Activated CD8-positive, alpha-beta memory T cell treated with anti-CD3 and anti-CD28 coated beads for 48 hours (primary cell): ENCODE results near the gene RFC1.
"Not testable (repeated sequence)": the region's sequence is repeated elsewhere in the genome, so short reads cannot be mapped to it uniquely, and the experiment has no call there.

Experiments used
- DNase-seq, 3 experiments: peaks; one replicate each; pipeline ENCODE4 v3.0.0-alpha.2; 2020; ENCODE audit warnings: low read depth in 2 of 3, low spot score in 2 of 3

Gene RFC1

GRCh38 chr4:39305912-39306677, 60.1 kb downstream of the RFC1 start:
- DNase-seq: no peak

- no peak for DNase-seq
Observed at GRCh38 chr4:39304651-39305050, 61.5 kb downstream of the RFC1 start.

DNA sequence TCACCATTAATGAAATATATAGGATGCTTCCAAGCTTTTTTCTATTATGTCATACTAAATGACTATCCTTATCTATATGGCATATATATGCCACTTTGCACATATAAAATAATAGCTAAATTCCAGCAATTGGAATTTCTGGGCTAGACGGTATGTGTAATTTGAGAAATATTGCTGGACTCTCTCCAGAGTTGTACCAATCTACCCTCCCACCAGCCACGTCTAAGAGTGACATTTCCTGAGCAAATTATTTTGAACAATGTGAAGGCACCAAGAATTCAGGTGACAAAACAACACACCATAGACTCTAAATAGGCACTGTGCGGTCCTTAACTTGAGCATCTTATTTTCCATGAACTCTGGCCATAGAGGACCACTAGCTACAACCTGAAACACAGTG, 62.3 kb downstream of the RFC1 start:
- DNase-seq: no peak

DNA sequence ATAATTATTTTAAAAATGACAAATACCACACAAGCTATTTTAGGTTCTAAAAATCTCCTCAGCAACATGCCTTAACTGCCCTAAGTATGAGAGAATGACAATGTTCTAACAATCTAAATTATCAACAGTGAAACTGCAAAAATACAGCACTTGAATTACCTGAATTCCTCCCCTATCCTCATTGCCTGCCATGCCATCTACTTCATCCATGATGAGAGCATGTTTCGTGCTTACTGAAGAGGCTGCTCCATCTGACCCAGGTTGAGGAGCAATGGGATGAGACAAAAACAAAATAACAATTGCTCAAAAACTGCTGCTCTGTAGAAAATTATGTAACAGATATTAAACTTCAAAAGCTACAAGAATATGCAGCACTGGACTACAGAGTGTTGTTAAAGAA, 63.3 kb downstream of the RFC1 start:
- DNase-seq: no peak

DNA sequence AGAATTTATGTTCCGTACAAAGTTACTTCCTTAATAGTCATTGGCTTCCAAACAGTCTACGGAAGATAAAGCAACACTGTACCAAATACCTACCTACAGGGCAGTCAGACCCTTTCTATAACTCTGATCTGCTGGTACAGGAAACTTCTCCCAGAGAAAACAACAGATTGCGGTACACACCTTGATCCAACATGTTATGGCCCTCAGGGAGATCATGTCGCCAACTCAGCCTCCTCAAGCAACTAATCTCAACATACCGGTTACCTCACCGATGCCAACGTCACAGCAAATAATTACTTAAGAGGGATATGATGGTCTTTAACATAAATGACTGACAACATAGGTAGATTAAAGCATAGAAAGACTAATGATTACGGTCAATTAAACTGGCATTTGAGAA, 70.4 kb downstream of the RFC1 start:
- DNase-seq: no peak

DNA sequence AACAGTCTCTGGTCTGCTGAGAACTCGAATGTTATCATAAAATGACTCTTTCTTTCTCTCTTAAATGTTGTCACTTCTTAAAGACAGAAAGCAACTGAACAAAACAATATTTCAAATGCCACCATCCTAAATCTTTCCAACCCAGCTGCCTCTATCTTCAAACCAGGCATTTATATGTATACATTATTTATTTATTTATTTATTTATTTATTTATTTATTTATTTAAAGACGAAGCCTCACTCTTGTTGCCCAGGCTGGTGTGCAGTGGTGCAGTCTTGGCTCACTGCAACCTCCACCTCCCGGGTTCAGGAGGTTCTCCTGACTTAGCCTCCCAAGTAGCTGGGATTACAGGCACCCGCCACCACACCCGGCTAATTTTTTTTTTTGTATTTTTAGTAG, 73.7 kb downstream of the RFC1 start:
- not testable (repeated sequence) for DNase-seq

DNA sequence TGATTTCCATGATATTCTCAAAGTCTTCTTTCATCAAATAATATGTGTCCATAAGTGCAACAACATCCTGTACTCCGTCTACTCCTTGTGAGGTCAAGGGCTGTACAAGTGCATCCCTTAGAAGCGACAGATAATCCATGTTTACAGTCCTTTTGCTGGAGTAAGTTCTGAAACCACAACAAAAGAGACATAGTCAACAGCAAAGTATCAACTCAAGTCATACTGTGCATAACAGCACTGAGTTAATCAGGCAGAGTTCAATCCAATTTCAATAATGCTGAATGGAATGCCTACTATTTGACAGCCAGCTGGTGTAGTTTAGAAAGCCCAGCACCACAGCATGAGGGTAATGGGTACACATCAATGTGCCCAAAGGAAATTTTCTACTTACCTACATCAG, 74.5 kb downstream of the RFC1 start:
- DNase-seq: no peak

- DNase-seq: no peak
Observed at GRCh38 chr4:39287223-39287622, 78.9 kb downstream of the RFC1 start.

DNA sequence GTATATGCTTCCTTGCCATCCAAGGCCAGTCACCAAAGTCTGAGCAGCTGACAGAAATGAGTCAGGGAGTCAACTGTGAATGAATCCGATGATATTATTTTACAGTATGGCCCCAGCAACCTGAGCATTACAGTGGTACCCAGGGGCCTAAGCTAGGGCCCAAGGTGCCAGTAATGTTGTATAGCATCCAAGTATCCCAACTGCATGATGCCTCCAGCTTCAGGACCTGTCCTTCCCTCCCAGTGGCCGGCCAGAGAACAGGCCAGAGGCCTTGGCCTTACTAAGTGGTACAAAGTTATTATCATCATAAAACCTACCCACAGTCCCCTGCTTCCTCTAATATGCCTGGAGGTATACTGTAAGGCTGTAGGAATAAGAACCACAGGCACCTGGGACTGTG, 79.9 kb downstream of the RFC1 start:
- DNase-seq: no peak

DNA sequence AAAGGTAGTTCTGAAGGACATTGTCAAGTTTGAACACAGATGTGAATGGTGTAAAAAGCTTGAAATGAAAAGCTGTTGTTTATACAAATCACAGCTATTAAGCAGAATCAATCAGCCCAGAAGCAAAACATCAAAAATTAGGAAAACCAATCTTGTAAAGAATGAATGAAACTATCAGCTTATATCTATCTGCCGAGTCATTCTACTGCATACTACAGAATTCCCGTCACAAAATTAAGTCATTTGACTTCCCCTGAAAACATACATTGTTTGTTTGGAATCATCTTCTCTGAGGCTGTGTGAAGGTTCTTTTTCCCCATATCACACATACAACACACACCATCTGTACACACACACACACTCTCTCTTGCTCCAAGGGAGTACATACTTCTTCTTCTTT, 80.3 kb downstream of the RFC1 start:
- DNase-seq: no peak

DNA sequence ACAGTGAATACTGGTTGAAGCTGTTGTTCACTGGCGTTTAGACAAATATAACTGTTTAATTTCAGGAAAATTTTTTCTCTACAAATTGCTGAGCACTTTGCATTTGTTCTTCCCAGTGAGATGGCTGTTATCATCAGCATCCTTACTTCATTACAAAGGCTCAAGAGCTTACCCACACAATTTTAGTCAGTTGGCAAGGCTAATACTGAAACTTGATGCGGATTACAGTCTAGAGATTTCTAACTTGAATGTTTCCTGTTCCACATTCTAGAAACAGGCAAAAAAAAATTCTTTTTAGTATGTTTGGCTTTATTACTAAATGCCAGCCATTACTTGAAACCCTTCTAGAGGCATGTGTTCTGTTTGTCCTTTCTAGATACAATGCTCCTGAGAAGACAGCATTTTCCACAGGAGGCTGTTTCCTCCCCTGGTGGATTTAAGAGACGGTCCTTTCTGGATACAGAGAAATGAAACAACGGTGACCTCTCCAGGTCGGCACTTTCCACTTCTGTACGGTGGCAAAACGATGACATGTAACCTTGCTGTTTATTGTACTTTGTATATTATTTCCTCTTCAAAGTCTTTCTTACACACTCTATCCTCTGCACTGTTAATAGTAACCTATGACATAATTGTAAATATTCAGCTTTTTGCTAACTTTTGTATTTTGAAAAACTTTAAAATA, 80.9 kb downstream of the RFC1 start:
- DNase-seq: no peak

- DNase-seq: no peak
Observed at GRCh38 chr4:39280770-39281169, 85.4 kb downstream of the RFC1 start.

GRCh38 chr4:39279416-39279815, 86.7 kb downstream of the RFC1 start:
- no peak for DNase-seq

DNA sequence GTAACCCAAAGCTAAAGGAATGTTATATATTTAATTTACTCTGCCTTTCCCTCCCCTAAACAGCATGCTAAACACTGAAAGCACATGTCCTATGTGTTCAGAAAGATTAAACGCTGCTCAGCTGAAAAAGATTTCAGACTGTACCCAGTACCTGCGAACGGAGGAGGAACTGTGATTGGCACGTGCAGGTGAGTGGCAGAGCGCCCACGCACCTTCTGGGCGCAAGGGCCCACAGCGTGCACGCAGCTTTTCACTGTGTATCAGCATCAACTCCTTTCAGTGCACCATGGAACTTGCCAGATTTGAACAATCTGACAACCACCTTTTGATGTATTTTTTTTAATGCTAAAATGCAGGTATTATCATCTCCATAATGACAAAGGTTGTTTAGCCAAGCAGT, 87.7 kb downstream of the RFC1 start:
- no peak for DNase-seq

GRCh38 chr4:39277661-39278060, 88.5 kb downstream of the RFC1 start:
- DNase-seq: not testable (repeated sequence)

DNA sequence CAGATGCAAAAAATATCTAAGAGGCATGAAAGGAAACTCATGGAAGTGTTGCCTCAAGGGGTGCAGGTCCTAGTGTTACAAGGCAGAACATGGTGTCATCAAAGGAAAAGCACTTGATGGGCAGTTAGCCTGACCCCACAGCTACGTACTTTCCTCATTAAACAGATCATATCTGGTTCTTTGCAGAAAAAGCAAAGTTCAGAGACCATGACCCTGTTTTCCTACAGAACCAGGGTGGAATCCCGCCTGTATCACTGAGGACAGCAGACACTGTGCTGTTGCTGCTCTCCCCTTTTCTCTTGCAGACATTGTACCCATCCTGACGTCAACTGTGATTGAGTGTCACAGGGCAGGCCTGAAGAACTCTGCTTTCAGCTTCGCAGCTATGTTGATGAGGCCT, 91.7 kb downstream of the RFC1 start:
- no peak for DNase-seq

GRCh38 chr4:39263895-39264294, 102.3 kb downstream of the RFC1 start:
- DNase-seq: no peak

DNA sequence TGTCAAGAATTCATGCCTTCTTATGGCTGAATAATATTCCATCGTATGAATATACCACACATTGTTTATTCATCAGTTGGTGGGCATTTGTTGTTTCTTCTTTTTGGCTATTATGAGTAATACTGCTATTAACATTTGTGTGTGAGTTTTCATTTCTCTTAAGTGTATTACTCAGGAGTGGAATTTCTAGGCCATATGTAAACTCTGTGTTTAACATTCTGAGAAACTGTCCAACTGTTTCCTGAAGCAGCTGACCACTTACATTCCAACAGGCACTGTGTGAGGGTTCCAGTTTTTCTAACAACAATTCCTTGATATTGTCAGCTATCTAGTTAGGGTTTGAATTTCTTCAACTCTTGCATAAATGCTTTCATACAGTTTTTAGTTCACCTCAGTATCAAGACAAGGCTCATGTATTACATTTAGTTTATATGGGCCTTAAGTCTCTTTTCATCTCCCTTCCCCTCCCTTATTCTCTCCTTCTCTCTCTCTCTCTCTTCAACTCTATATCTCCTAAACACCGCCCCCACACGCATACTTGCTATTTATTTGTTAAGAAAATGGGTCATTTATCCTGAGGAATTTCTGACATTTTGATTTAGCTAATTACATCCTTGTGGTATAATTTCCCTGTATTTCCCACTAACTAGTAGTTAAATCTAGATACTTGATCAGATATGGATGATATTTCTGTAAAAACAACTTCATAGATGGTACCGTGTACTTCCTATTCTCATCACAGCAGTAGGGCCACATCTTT, 106.4 kb downstream of the RFC1 start:
- no peak for DNase-seq

GRCh38 chr4:39256436-39256835, 109.7 kb downstream of the RFC1 start:
- DNase-seq: no peak

DNA sequence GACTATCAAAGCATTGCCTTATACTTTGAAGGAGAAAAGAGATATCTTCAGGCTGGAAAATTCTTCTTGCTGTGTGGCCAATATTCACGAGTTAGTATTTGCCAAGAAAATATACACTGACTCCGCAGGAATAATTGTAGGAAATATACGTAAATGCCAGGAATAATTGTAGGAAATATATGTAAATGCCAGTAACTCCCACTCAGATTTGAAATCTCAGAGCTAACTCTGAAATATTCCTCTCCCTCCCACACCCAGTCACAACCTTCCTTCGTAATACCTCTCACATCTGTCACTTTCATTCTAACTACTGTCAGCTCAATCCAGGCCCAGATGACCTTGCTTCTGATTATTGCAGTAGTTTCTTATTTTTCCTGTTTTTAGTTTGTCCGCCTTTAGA, 110.3 kb downstream of the RFC1 start:
- DNase-seq: no peak

- no peak for DNase-seq
Observed at GRCh38 chr4:39255266-39255665, 110.9 kb downstream of the RFC1 start.

- DNase-seq: no peak
Observed at GRCh38 chr4:39243462-39243861, 122.7 kb downstream of the RFC1 start.
